WTC11 (cell line): ENCODE data around the gene SPATA46.

ENCODE experiments used
- FOXK1 ChIP-seq: sonication (generic); formaldehyde crosslinking; IDR thresholded peaks from 2 replicates; pipeline ENCODE4 v1.8.0; 2022; ENCODE audit warnings: mild to moderate bottlenecking, moderate library complexity, missing genetic modification reagents
- NFYB ChIP-seq: sonication (generic); formaldehyde crosslinking; conservative IDR thresholded peaks from 2 replicates; pipeline ENCODE4 v1.8.0; 2022; ENCODE audit warnings: low read depth, missing genetic modification reagents
- TCF7 ChIP-seq: sonication (generic); formaldehyde crosslinking; IDR thresholded peaks from 2 replicates; pipeline ENCODE4 v1.8.0; 2022; ENCODE audit warnings: mild to moderate bottlenecking, low read depth, missing genetic modification reagents, moderate library complexity
- TF ChIP-seq, protein P1 (sequence below): sonication (generic); formaldehyde crosslinking; IDR thresholded peaks from 2 replicates; pipeline ENCODE4 v1.8.0; 2022; ENCODE audit warnings: mild to moderate bottlenecking, missing genetic modification reagents
- TF ChIP-seq, protein P2 (sequence below): sonication (generic); formaldehyde crosslinking; IDR thresholded peaks from 2 replicates; pipeline ENCODE4 v1.8.1; 2022; ENCODE audit warnings: low read depth, mild to moderate bottlenecking, moderate library complexity, missing genetic modification reagents, borderline replicate concordance
- TF ChIP-seq, protein P3 (sequence below): fragments of 200-600 bp; IDR thresholded peaks from 2 replicates; pipeline ENCODE4 v1.8.0; 2022; ENCODE audit warnings: antibody characterized with exemption

DNA sequence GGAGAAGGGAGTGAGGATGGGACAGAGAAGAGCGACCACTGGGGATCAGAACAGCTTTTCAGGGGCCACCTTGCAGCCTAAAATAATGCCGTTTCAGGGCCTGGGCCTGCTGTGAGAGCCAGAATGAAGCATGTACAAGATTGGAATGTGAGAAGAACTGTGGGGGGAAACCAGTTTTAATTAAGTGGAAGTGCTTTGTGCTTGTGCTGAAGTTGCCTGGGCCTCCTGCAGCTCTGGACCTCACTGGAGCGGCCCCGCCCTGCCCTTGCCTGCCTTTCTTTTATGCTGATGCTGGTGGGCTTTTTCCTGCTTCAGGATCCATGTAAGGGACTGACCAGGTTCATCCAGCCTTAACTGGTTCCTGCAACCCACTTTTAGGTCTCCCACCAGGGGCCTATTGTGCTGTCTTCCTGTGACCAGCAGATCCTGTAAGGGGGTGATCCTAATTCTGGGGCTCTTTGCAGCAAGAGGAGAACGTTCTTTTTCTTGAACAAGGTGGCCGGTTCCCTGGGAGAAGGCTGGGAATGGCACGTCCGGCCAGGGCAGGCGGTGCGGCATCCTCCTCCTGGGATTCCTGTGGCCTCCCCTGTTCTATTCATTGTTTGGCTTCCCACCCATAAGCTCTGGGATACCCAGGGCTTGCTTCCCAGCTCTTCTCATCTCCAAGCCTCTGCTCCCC is 8.1 kb upstream of the SPATA46 start:
- TF ChIP-seq, protein P1, sequence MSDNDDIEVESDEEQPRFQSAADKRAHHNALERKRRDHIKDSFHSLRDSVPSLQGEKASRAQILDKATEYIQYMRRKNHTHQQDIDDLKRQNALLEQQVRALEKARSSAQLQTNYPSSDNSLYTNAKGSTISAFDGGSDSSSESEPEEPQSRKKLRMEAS, result no peak
- TF ChIP-seq NFYB (CRISPR knock-in tag) (no peak), TCF7 (no peak), FOXK1 (CRISPR knock-in tag) (no peak)
- TF ChIP-seq, protein P2, sequence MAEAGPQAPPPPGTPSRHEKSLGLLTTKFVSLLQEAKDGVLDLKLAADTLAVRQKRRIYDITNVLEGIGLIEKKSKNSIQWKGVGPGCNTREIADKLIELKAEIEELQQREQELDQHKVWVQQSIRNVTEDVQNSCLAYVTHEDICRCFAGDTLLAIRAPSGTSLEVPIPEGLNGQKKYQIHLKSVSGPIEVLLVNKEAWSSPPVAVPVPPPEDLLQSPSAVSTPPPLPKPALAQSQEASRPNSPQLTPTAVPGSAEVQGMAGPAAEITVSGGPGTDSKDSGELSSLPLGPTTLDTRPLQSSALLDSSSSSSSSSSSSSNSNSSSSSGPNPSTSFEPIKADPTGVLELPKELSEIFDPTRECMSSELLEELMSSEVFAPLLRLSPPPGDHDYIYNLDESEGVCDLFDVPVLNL (CRISPR knock-in tag), result no peak
- TF ChIP-seq, protein P3, sequence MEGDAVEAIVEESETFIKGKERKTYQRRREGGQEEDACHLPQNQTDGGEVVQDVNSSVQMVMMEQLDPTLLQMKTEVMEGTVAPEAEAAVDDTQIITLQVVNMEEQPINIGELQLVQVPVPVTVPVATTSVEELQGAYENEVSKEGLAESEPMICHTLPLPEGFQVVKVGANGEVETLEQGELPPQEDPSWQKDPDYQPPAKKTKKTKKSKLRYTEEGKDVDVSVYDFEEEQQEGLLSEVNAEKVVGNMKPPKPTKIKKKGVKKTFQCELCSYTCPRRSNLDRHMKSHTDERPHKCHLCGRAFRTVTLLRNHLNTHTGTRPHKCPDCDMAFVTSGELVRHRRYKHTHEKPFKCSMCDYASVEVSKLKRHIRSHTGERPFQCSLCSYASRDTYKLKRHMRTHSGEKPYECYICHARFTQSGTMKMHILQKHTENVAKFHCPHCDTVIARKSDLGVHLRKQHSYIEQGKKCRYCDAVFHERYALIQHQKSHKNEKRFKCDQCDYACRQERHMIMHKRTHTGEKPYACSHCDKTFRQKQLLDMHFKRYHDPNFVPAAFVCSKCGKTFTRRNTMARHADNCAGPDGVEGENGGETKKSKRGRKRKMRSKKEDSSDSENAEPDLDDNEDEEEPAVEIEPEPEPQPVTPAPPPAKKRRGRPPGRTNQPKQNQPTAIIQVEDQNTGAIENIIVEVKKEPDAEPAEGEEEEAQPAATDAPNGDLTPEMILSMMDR, result no peak
